Ishikawa (cell line): ENCODE data around the gene CDIP1.

ENCODE experiments used
- CEBPB ChIP-seq: IDR thresholded peaks from 2 replicates; pipeline ENCODE4 v1.6.1; 2012
- CREB1 ChIP-seq: IDR thresholded peaks from 2 replicates; pipeline ENCODE4 v1.6.1; 2012; ENCODE audit warnings: low read depth
- EGR1 ChIP-seq: IDR thresholded peaks from 2 replicates; pipeline ENCODE4 v1.6.1; 2012
- EP300 ChIP-seq: IDR thresholded peaks from 2 replicates; pipeline ENCODE4 v1.6.1; 2012; ENCODE audit warnings: borderline replicate concordance
- FOXM1 ChIP-seq: IDR thresholded peaks from 2 replicates; pipeline ENCODE4 v1.6.1; 2012; ENCODE audit warnings: low read depth, borderline replicate concordance
- MAX ChIP-seq: IDR thresholded peaks from 2 replicates; pipeline ENCODE4 v1.6.1; 2012
- RAD21 ChIP-seq: IDR thresholded peaks from 2 replicates; pipeline ENCODE4 v1.6.1; 2012; ENCODE audit warnings: low read depth
- REST ChIP-seq: IDR thresholded peaks from 2 replicates; pipeline ENCODE4 v1.6.1; 2012; ENCODE audit warnings: low read depth, mild to moderate bottlenecking
- TAF1 ChIP-seq: IDR thresholded peaks from 2 replicates; pipeline ENCODE4 v1.6.1; 2012; ENCODE audit warnings: low read depth, mild to moderate bottlenecking
- TCF12 ChIP-seq: IDR thresholded peaks from 2 replicates; pipeline ENCODE4 v1.6.1; 2012; ENCODE audit warnings: low read depth
- TEAD4 ChIP-seq: IDR thresholded peaks from 2 replicates; pipeline ENCODE4 v1.6.1; 2012
- USF1 ChIP-seq: IDR thresholded peaks from 2 replicates; pipeline ENCODE4 v1.6.1; 2012
- YY1 ChIP-seq: IDR thresholded peaks from 2 replicates; pipeline ENCODE4 v1.6.1; 2012; ENCODE audit warnings: low read depth
- ZBTB7A ChIP-seq: IDR thresholded peaks from 2 replicates; pipeline ENCODE4 v1.6.1; 2012; ENCODE audit warnings: low read depth

DNA sequence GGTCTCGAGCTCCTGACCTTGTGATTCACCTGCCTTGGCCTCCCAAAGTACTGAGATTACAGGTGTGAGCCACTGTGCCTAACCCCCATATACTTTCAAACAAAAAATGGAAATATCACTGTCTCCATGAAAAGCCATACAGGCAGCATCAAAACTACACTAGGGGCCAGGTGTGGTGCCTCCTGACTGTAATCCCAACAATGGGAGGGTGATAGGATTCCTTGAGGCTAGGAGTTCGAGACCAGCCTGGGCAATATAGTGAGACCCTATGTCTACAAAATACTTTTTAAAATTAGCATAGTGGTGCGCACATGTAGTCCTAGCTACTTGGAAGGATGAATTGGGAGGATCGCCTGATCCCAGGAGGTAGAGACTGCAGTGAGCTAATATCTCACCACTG is 46.7 kb downstream of the CDIP1 start:
- TF ChIP-seq TAF1 (no peak), YY1 (no peak), REST (no peak), CEBPB (no peak), CREB1 (no peak), EP300 (no peak), FOXM1 (no peak), RAD21 (no peak), MAX (no peak), TEAD4 (no peak), TCF12 (no peak), USF1 (no peak), EGR1 (no peak), ZBTB7A (no peak)
